Measurements from ENCODE around the gene SLC8A1.

Gene SLC8A1

DNA sequence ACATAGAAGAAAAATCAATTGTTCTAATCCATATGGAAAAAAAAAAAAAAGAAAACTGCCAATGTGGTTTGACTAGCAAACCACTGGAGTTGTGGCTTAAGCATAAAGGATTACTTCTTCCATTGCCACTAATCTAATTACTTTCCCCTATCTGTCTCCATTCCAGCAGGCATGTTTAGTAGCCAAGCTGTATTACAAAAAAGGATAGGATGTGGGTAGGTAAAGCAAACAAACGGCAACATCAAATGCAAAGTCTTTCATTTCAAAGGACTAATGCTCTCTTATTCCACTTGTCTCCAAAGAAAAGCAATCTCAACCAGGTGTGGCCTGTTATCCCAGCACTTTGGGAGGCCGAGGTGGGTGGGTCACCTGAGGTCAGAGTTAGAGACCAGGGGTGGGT lies 36.5 kb downstream of the SLC8A1 start:
- no peak overlapping the region for H3K4me3 ChIP-seq (ENCODE audit: low read length, poor library complexity, severe bottlenecking)
- no peaks in the 10 kb centered on the region for H3K9me3 ChIP-seq (ENCODE audit: insufficient read depth, low read depth, low read length)
- no peaks in the 10 kb centered on the region for H4K20me1 ChIP-seq (ENCODE audit: insufficient read depth, low read length, poor library complexity, severe bottlenecking)
- no peaks in the 10 kb centered on the region for H3K9me2 ChIP-seq (replicated peaks; ENCODE audit: low read depth, low read length)
- H3K9ac ChIP-seq (ENCODE audit: low read depth, low read length, poor library complexity, severe bottlenecking): no peak overlapping the region
- H3K4me1 ChIP-seq (ENCODE audit: insufficient read depth, low read length, poor library complexity, severe bottlenecking): no peaks in the 10 kb centered on the region
- H3K27me3 ChIP-seq (ENCODE audit: insufficient read depth, low read length, poor library complexity, severe bottlenecking): no peaks in the 10 kb centered on the region
- no peaks in the 10 kb centered on the region for H3K36me3 ChIP-seq (ENCODE audit: insufficient read depth, low read length)
- no peak for TF ChIP-seq EZH2phosphoT487 (IDR thresholded peaks at IDR 0.05; ENCODE audit: borderline replicate concordance)
- H2AFZ ChIP-seq (ENCODE audit: low read length): no peak overlapping the region
- no peaks in the 10 kb centered on the region for H3F3A ChIP-seq (ENCODE audit: low read depth)
- H3K79me2 ChIP-seq (ENCODE audit: insufficient read depth, low read length): no peaks in the 10 kb centered on the region
- H3K4me2 ChIP-seq (ENCODE audit: low read depth, low read length, poor library complexity, severe bottlenecking): no peak overlapping the region

DNA sequence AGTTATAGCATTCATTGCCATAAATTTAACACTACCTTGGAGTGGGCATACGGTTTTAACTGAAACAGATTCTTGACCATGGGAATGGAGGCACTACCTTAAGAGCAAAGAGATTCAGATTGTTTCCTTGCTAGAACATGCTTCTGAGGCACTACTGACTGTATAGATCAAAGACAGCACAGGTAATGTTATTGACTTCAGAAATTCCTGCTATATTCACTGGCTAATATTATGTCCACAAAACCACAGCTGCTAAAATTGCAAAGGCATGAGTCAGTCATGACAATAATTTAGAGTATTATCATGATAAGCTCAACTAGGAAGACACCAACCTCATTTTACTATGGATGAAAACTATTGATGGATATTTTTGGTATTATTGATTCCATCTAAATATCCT lies 39.4 kb downstream of the SLC8A1 start:
- H3K79me2 ChIP-seq (ENCODE audit: insufficient read depth, low read length): no peaks in the 10 kb centered on the region
- H3K27me3 ChIP-seq (ENCODE audit: insufficient read depth, low read length, poor library complexity, severe bottlenecking): no peaks in the 10 kb centered on the region
- no peaks in the 10 kb centered on the region for H3K4me1 ChIP-seq (ENCODE audit: insufficient read depth, low read length, poor library complexity, severe bottlenecking)
- H3K4me2 ChIP-seq (ENCODE audit: low read depth, low read length, poor library complexity, severe bottlenecking): no peak overlapping the region
- no peaks in the 10 kb centered on the region for H3K9me3 ChIP-seq (ENCODE audit: insufficient read depth, low read depth, low read length)
- no peaks in the 10 kb centered on the region for H3K9me2 ChIP-seq (replicated peaks; ENCODE audit: low read depth, low read length)
- no peak overlapping the region for H2AFZ ChIP-seq (ENCODE audit: low read length)
- H4K20me1 ChIP-seq (ENCODE audit: insufficient read depth, low read length, poor library complexity, severe bottlenecking): no peaks in the 10 kb centered on the region
- H3F3A ChIP-seq (ENCODE audit: low read depth): no peaks in the 10 kb centered on the region
- no peaks in the 10 kb centered on the region for H3K36me3 ChIP-seq (ENCODE audit: insufficient read depth, low read length)
- H3K9ac ChIP-seq (ENCODE audit: low read depth, low read length, poor library complexity, severe bottlenecking): no peak overlapping the region
- TF ChIP-seq, protein P1, sequence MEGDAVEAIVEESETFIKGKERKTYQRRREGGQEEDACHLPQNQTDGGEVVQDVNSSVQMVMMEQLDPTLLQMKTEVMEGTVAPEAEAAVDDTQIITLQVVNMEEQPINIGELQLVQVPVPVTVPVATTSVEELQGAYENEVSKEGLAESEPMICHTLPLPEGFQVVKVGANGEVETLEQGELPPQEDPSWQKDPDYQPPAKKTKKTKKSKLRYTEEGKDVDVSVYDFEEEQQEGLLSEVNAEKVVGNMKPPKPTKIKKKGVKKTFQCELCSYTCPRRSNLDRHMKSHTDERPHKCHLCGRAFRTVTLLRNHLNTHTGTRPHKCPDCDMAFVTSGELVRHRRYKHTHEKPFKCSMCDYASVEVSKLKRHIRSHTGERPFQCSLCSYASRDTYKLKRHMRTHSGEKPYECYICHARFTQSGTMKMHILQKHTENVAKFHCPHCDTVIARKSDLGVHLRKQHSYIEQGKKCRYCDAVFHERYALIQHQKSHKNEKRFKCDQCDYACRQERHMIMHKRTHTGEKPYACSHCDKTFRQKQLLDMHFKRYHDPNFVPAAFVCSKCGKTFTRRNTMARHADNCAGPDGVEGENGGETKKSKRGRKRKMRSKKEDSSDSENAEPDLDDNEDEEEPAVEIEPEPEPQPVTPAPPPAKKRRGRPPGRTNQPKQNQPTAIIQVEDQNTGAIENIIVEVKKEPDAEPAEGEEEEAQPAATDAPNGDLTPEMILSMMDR (conservative IDR thresholded peaks at IDR 0.05; ENCODE audit: low read length): no peak
- no peak for TF ChIP-seq EZH2phosphoT487 (IDR thresholded peaks at IDR 0.05; ENCODE audit: borderline replicate concordance)
- no peak overlapping the region for H3K4me3 ChIP-seq (ENCODE audit: low read length, poor library complexity, severe bottlenecking)

DNA sequence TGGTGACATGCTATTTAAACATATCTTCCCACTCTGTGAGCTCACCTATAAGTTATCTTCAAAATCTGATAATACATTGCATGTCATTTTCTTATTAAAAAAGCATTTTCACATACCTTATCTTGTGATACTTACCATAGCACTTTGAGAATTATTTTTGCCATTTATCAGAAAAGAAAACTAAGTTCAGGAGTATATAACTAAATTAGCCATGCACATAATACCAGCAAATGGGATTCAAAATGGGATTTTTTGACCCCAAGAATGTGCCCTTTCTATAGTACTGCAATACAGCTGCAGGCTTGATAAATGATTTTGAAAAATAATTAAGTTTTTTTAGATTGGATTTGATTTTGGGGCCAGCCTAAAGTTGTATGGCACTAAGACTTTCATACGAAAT lies 41.2 kb downstream of the SLC8A1 start:
- TF ChIP-seq, protein P1 (conservative IDR thresholded peaks at IDR 0.05; ENCODE audit: low read length): no peak
- TF ChIP-seq EZH2phosphoT487 (IDR thresholded peaks at IDR 0.05; ENCODE audit: borderline replicate concordance): no peak
- no peaks in the 10 kb centered on the region for H3K9me2 ChIP-seq (replicated peaks; ENCODE audit: low read depth, low read length)
- H3F3A ChIP-seq (ENCODE audit: low read depth): no peaks in the 10 kb centered on the region
- H3K4me2 ChIP-seq (ENCODE audit: low read depth, low read length, poor library complexity, severe bottlenecking): no peak overlapping the region
- no peaks in the 10 kb centered on the region for H3K79me2 ChIP-seq (ENCODE audit: insufficient read depth, low read length)
- no peaks in the 10 kb centered on the region for H3K9me3 ChIP-seq (ENCODE audit: insufficient read depth, low read depth, low read length)
- no peaks in the 10 kb centered on the region for H3K27me3 ChIP-seq (ENCODE audit: insufficient read depth, low read length, poor library complexity, severe bottlenecking)
- H3K4me3 ChIP-seq (ENCODE audit: low read length, poor library complexity, severe bottlenecking): no peak overlapping the region
- H4K20me1 ChIP-seq (ENCODE audit: insufficient read depth, low read length, poor library complexity, severe bottlenecking): no peaks in the 10 kb centered on the region
- H3K9ac ChIP-seq (ENCODE audit: low read depth, low read length, poor library complexity, severe bottlenecking): no peak overlapping the region
- H3K4me1 ChIP-seq (ENCODE audit: insufficient read depth, low read length, poor library complexity, severe bottlenecking): no peaks in the 10 kb centered on the region
- no peaks in the 10 kb centered on the region for H3K36me3 ChIP-seq (ENCODE audit: insufficient read depth, low read length)
- no peak overlapping the region for H2AFZ ChIP-seq (ENCODE audit: low read length)

DNA sequence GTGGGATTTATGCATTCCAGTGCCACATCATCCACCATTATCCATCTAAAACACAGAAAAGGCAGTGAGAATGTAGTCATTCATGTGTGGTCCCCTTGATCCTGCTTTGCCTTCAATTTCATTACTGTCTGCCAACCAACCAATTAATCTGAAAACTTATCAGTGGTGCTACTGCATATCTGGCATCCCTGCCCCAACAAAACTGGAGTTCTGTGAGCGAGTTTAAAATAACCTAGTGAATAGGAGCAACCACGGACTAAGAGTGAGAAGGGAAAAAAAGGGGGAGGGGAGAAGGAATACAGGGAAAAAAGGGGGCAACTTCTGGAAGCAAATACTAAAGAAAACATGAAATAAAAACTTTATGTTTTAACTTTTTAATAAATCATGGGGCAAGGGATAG lies 42.2 kb downstream of the SLC8A1 start:
- no peaks in the 10 kb centered on the region for H3K27me3 ChIP-seq (ENCODE audit: insufficient read depth, low read length, poor library complexity, severe bottlenecking)
- H3K4me1 ChIP-seq (ENCODE audit: insufficient read depth, low read length, poor library complexity, severe bottlenecking): no peaks in the 10 kb centered on the region
- no peak overlapping the region for H3K4me3 ChIP-seq (ENCODE audit: low read length, poor library complexity, severe bottlenecking)
- no peak overlapping the region for H2AFZ ChIP-seq (ENCODE audit: low read length)
- no peaks in the 10 kb centered on the region for H4K20me1 ChIP-seq (ENCODE audit: insufficient read depth, low read length, poor library complexity, severe bottlenecking)
- H3K9me3 ChIP-seq (ENCODE audit: insufficient read depth, low read depth, low read length): no peaks in the 10 kb centered on the region
- no peaks in the 10 kb centered on the region for H3K36me3 ChIP-seq (ENCODE audit: insufficient read depth, low read length)
- H3F3A ChIP-seq (ENCODE audit: low read depth): no peaks in the 10 kb centered on the region
- H3K9ac ChIP-seq (ENCODE audit: low read depth, low read length, poor library complexity, severe bottlenecking): no peak overlapping the region
- TF ChIP-seq, protein P1 (conservative IDR thresholded peaks at IDR 0.05; ENCODE audit: low read length): no peak
- no peak for TF ChIP-seq EZH2phosphoT487 (IDR thresholded peaks at IDR 0.05; ENCODE audit: borderline replicate concordance)
- H3K79me2 ChIP-seq (ENCODE audit: insufficient read depth, low read length): no peaks in the 10 kb centered on the region
- H3K9me2 ChIP-seq (replicated peaks; ENCODE audit: low read depth, low read length): no peaks in the 10 kb centered on the region
- no peak overlapping the region for H3K4me2 ChIP-seq (ENCODE audit: low read depth, low read length, poor library complexity, severe bottlenecking)
